Activated CD8-positive, alpha-beta T cell treated with anti-CD3 and anti-CD28 coated beads for 36 hours (primary cell): ENCODE measurements around the gene PPP1R27. TPM values are rescaled to one million over a fixed set of nuclear protein-coding genes. Genes with fewer than 3 reads are reported as not detected.

Experiments
- ATAC-seq: fragments of 200-7000 bp; cut with Tn5 transposase; one replicate; pipeline ENCODE4 v1.10.0; 2021; ENCODE audit warnings: mild to moderate bottlenecking, moderate library complexity
- CTCF ChIA-PET: fragments of 350-600 bp; sonication (Branson Sonifier 250); formaldehyde crosslinking; loops from one replicate; lab custom pipeline; 2021; ENCODE audit warnings: antibody characterized with exemption; lab: Charles Lee
- POLR2A ChIA-PET: fragments of 350-600 bp; sonication (Branson Sonifier 250); formaldehyde crosslinking; loops from one replicate; lab custom pipeline; 2021; ENCODE audit warnings: antibody characterized with exemption; lab: Charles Lee
- DNase-seq: peaks from one replicate; pipeline ENCODE4 v3.0.0-alpha.2; 2020
- H3K27ac Mint-ChIP-seq: one replicate; pipeline ENCODE4 v1.8.0; 2021; ENCODE audit warnings: mild to moderate bottlenecking, mixed read lengths
- H3K27me3 Mint-ChIP-seq: one replicate; pipeline ENCODE4 v1.8.0; 2021; ENCODE audit warnings: mixed read lengths
- H3K36me3 Mint-ChIP-seq: one replicate; pipeline ENCODE4 v1.8.0; 2021; ENCODE audit warnings: low read depth, mixed read lengths
- H3K4me1 Mint-ChIP-seq: one replicate; pipeline ENCODE4 v1.8.0; 2021; ENCODE audit warnings: low read depth, mixed read lengths
- H3K4me3 Mint-ChIP-seq: one replicate; pipeline ENCODE4 v1.8.0; 2021; ENCODE audit warnings: mild to moderate bottlenecking, moderate library complexity, mixed read lengths
- H3K9me3 Mint-ChIP-seq: one replicate; pipeline ENCODE4 v1.8.0; 2021; ENCODE audit warnings: mixed read lengths
- intact Hi-C: fragments of 100-400 bp; cut with micrococcal nuclease; formaldehyde crosslinking; loops from one replicate; pipeline ENCODE4 v1.10.0; 2022
- total RNA-seq, 2 experiments: library from RNA; stranded (reverse); gene quantifications; one replicate each; pipeline ENCODE4 v1.2.3, GENCODE V29; 2021
- TF ChIP-seq, protein P1 (sequence below): fragments of 200-600 bp; IDR thresholded peaks from one replicate; pipeline ENCODE4 v1.8.0; 2022; ENCODE audit warnings: antibody characterized with exemption, mild to moderate bottlenecking

Gene PPP1R27
- total RNA-seq, 2 experiments from 2014 or later, result not detected

DNA sequence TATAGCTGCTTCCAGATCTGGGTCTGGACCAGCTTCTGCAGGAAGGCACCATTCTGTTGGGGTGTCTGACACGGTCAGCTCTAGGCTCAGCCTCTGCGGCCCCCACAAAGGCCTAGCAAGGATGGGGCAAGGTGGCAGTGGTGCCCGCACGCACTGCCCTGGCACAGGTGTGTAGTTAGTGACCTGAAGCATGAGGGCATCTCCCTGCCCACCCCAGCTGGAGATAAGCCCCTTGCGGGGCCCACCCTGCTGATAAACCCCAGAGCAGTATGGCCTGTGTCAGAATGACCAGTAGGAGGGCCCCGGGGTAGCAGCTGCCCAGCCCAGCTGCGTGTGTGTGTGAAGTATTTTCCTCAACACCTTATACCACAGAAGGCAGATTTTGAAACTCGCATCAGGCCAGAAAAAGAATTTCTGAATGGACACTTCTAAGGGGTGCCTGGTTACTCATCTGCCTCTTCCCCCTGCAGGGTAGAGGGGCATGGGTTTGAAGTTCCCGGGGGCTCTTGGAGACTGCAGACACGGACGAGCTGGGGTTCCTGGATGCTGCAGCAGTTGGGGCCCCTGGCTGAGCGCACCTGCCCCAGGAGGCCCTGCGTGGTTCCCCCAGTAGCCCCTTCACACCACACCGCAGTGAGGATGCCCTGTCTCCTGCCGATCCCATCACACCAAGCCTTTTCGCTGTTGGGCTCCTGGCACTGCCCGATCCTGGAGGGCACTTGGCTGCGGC, 31.8 kb upstream of the PPP1R27 start:
- TF ChIP-seq, protein P1, sequence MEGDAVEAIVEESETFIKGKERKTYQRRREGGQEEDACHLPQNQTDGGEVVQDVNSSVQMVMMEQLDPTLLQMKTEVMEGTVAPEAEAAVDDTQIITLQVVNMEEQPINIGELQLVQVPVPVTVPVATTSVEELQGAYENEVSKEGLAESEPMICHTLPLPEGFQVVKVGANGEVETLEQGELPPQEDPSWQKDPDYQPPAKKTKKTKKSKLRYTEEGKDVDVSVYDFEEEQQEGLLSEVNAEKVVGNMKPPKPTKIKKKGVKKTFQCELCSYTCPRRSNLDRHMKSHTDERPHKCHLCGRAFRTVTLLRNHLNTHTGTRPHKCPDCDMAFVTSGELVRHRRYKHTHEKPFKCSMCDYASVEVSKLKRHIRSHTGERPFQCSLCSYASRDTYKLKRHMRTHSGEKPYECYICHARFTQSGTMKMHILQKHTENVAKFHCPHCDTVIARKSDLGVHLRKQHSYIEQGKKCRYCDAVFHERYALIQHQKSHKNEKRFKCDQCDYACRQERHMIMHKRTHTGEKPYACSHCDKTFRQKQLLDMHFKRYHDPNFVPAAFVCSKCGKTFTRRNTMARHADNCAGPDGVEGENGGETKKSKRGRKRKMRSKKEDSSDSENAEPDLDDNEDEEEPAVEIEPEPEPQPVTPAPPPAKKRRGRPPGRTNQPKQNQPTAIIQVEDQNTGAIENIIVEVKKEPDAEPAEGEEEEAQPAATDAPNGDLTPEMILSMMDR, result no peak
- DNase-seq (peak; percentile 20), ATAC-seq (no peak)
- ChIA-PET POLR2A (interaction anchor here (0.7 to 3.0 kb wide), 20 partner anchors 8 to 435 kb away, joined by 3 to 14 read pairs (median 4); partner anchors contain the start of genes ANAPC11, MCRIP1, MRPL12 and SLC25A10), CTCF (interaction anchor here (0.6 to 1.2 kb wide), 2 partner anchors 88 to 131 kb away, joined by 3 read pairs; no protein-coding TSS in a partner anchor)
- Mint-ChIP-seq H3K36me3 (peaks cover 50% of the 10 kb centered on the region), H3K27ac (peak overlapping the region; percentile 83), H3K4me3 (peak overlapping the region; percentile 25), H3K9me3 (no peaks in the 10 kb centered on the region), H3K27me3 (no peaks in the 10 kb centered on the region), H3K4me1 (peaks cover 39% of the 10 kb centered on the region)
- intact Hi-C loops, result no loop called here

DNA sequence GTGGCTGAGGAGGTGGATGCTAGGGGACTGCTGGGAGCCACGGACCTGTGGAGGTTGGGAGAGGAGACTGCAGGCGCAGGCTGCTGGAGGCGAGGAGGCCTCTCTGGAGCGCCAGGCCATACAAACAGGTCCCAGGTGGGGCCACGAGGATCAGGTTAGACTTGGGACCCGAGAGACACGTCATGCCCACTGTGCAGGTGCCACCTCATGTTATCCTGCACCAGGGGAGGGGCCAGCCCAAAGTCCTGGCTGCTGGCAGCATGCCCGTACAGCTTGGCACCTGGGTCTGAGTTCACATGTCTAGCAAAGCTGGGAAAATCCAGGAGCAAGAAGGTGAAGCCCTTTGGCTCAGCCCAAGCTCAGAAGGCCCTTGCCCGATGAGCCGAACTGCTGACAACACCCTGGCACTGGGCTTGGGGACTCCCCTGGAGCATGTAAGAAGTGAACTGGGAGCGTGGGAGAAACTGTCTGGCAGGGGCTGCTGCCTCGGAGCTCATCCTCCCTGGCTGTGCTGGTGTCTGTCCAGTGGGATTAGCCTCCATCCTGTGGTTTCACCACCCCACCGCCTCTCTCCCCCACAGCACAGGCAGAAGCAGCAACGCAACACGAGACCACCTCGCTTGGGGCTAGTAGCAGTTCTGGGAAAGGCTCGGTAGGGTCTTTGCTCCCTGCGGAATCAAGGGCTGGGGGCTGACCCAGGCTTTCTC, 31.0 kb upstream of the PPP1R27 start:
- Mint-ChIP-seq H3K9me3 (no peaks in the 10 kb centered on the region), H3K4me1 (peaks cover 39% of the 10 kb centered on the region), H3K27me3 (no peaks in the 10 kb centered on the region), H3K36me3 (peaks cover 54% of the 10 kb centered on the region), H3K27ac (peak overlapping the region; percentile 2), H3K4me3 (no peak overlapping the region)
- intact Hi-C loops, result no loop called here
- TF ChIP-seq, protein P1, result no peak
- POLR2A ChIA-PET, result interaction anchor here (1.3 to 3.0 kb wide), 10 partner anchors 13 to 161 kb away, joined by 3 to 14 read pairs (median 7); partner anchors contain the start of genes ANAPC11, MRPL12 and SLC25A10
- no peak for DNase-seq
- CTCF ChIA-PET, result interaction anchor here (0.6 to 1.2 kb wide), 2 partner anchors 89 to 131 kb away, joined by 3 read pairs; no protein-coding TSS in a partner anchor
- ATAC-seq, result no peak

DNA sequence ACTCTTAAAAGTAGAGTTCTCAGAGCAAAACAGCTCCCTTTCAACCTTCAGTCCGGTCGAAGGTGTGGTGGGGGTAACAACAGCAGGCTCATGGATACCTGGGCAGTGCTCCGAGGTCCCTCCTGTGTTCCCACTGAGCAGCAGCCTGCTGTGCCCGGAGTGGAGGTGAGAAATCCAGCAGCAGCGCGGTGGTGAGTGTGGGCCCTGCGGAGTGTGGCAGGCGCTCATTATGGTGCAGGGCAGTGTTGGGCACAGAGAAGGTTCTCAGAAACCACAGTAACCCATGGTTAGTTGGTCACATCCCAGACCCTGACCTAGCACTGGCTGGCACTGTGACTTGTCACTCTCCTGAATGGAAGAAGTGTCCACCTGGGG, 30.5 kb upstream of the PPP1R27 start:
- no peaks in the 10 kb centered on the region for H3K27me3 Mint-ChIP-seq
- peak overlapping the region; percentile 2 for H3K27ac Mint-ChIP-seq
- peaks cover 39% of the 10 kb centered on the region for H3K4me1 Mint-ChIP-seq
- ATAC-seq (no peak), DNase-seq (no peak)
- intact Hi-C loops, result no loop called here
- no peak overlapping the region for H3K4me3 Mint-ChIP-seq
- TF ChIP-seq, protein P1, result no peak
- H3K36me3 Mint-ChIP-seq, result peaks cover 55% of the 10 kb centered on the region
- POLR2A ChIA-PET, result interaction anchor here (1.5 to 3.0 kb wide), 5 partner anchors 13 to 161 kb away, joined by 5 to 14 read pairs (median 8); partner anchors contain the start of gene MRPL12
- no peaks in the 10 kb centered on the region for H3K9me3 Mint-ChIP-seq
- CTCF ChIA-PET, result interaction anchor here (1.2 kb wide), 1 partner anchor 130 kb away, joined by 3 read pairs; no protein-coding TSS in a partner anchor

DNA sequence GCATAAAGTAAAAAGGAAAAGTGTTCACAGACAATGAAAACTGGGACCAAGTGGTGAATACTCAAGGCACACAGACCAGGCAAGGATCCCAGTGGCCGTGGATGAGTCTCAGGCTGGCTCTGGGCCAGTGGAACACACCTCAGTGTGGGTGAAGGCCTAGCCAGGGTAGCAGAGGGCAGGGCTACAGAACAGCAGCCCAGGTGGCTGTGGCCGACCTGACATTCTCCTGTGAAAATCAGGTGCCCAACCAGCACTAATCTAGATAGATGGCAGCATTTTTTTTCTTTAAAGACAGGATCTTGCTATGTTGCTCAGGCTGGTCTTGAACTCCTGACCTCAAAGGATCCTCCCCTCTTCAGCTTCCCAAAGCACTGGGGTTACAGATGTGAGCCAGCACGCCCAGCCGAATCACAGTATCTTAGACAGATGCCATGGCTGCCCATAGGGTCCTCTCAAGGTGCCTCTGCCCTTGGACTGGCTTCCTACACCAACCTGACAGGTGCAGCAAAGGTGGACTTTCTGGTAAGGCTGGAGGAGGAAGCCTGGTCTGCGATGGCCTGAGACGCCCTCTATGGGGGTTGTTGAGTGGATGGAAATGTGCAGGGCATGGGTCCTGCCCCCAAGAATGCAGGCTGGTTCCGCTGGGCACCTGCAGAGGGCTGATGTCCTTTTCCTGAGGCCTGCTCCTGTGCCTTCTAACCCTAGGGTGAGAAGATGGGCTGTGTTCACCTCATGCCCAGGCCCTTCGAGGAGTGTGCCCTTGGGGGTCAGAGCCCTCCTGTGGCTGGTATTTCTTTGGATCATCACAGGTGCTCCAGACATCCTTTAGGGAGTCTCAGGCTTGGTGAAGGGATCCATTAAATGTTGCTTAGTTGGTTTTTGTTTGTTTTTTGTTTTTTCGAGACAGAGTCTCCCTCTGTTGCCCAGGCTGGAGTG, 29.3 kb upstream of the PPP1R27 start:
- Mint-ChIP-seq H3K27me3 (no peaks in the 10 kb centered on the region), H3K36me3 (peaks cover 52% of the 10 kb centered on the region), H3K27ac (peak overlapping the region; percentile 85), H3K4me1 (peaks cover 40% of the 10 kb centered on the region), H3K9me3 (no peaks in the 10 kb centered on the region), H3K4me3 (peak overlapping the region; percentile 74)
- intact Hi-C loops, result no loop called here
- no peak for ATAC-seq
- CTCF ChIA-PET, result interaction anchor here (1.1 kb wide), 1 partner anchor 9 kb away, joined by 3 read pairs; no protein-coding TSS in a partner anchor
- POLR2A ChIA-PET, result interaction anchor here (1.5 to 3.7 kb wide), 4 partner anchors 8 to 24 kb away, joined by 4 to 10 read pairs (median 5); no protein-coding TSS in a partner anchor
- no peak for DNase-seq
- TF ChIP-seq, protein P1, result no peak
